Pulmonary artery endothelial cell (primary cell): ENCODE data around the gene TRIP4. TPM values are rescaled to one million over a fixed set of nuclear protein-coding genes. Genes with fewer than 3 reads are reported as not detected.

Experiments
- DNase-seq: peaks from one replicate; pipeline ENCODE4 v3.0.0-alpha.2; 2011; ENCODE audit warnings: low read depth, low spot score
- total RNA-seq: library from RNA; depleted of rRNA; stranded (reverse); fragments of >200 nt; gene quantifications from 2 replicates; pipeline ENCODE4 v1.2.3, GENCODE V29; 2014

The TRIP4 gene
- total RNA-seq, 1 donor from 2014 or later = 12.1 TPM

DNA sequence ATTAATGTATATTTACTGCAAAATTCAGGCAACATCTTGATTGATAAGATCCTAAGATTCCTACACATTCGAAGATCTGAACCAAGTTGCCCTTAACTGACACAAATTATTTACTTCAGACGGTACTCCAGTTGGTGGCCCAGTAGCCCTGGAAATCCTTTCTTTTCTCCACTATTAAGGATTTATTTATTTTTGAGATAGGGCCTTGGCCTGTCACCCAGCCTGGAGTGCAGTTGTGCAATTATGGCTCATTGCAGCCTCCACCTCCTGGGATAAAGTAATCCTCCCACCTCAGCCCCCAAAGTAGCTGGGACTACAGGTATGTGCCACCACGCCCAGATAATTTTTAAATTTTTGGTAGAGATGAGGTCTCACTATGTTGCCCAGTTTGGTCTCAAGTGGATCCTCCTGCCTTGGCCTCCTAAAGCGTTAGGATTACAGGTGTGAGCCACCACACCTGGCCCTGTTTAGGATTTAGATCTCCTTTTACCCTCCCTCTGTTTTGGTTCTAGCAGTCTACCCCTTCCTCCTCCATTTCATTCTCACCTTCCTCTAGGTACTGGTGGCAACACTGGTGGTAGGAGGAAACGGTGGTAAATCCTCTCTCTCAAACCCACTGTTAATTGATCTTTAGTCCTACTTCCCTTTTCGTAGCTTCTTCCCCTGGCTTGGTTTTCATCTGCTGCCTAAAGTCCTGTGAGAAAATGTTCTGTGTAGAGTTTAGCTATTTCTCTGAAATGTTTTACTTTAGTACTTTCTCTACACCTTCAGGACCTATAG lies 60.1 kb downstream of the TRIP4 start:
- no peak for DNase-seq

GRCh38 chr15:64452988-64453688 lies 65.5 kb downstream of the TRIP4 start:
- DNase-seq = peak; percentile 8

DNA sequence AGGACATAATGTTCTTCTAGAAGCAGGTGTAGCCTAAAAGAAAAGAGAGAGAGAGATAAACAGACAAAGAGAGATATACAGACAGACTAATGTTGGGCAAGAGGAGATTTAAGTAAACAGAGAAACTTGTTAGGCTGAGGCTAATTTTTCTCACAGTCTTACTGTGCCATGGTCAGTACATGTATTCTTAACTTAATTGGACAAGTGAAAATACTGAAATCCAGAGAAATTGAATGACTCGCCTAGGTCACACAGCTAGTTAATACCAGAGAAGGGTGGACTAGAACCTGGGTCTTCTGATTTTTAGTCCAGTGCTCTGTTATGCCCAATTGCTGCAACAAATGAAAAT lies 66.0 kb downstream of the TRIP4 start:
- no peak for DNase-seq

DNA sequence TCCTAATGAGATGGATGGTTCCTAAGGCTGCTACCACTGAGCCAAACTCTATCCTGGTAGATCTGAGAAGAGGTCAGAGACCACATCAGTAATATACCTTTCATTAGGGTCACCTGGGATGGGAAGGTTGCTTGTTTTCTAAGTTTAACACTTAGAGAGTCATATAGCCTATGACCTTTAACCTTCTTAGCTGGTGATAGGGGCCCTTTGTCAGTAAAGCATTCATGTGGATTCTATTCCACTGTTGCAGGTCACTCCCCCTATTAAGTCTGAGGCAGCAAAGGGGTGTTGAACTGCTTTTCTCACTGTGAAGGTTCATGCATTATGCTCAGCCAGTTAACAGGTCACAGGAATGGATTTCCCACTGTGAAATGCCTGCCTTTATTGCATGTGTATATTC lies 66.6 kb downstream of the TRIP4 start:
- DNase-seq = no peak

GRCh38 chr15:64455961-64456371 lies 68.3 kb downstream of the TRIP4 start:
- no peak for DNase-seq

GRCh38 chr15:64456634-64457108 lies 69.0 kb downstream of the TRIP4 start:
- DNase-seq = no peak

DNA sequence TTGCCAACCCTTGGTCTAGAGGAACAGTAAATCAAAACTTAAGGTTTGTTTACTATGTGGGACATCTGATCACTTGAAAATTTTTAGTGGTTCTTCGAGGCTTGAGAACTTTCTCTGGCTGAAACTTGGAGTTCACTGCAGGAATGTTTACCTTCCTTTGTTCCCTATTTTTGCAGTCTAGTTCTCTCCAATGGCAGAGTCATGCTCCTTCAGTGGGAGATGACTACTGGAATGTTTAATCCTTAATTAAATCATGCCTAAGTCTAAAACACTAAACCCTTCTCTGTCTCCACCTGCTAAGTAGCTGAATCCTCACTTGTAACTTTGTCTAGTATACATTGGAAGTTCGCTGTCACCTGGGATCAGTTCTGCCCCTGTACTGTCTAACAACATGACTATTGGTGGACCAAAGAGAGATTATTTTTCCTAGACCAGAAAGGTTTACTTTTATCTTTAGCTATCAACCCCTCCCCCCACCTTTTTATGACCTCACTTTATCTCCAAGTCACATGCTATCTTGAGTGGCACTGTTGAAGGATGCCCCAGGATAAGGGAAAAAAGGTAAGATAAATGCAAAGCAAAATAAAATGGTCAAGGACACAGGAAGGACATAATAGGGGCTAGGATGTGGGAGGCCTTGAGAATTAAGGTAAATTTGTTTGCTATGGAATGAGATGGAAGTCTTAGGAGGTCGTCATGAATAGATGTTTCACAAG lies 71.6 kb downstream of the TRIP4 start:
- DNase-seq = no peak

DNA sequence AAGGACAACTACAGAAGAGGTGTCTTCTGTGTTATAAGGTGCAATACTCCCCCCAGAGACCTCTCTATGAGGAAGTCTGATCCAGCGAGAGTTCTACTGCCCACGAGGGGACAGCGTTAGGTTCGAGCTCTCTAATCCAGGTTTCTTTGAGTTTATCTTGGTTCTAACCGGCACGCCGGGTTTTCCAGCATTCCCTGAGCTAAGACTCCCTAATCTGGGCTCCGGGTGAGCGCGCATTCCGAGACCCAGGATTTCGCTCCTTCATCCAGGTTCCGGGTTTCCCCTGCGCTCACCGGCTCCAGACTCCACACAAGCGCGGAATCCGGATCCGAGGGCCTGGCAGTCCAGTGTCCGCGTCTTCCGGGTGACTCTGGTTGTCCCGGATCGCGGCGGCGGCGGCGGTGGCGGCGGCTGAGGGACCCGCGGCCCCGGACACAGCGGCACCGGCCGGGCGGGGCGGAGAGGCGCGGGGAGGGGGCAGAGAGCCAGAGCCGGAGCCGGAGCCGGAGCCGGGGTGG lies 72.6 kb downstream of the TRIP4 start, which contains the start of gene ZNF609:
Gene ZNF609 (plus strand): TSS at position 373 of the 518 bp plus-strand sequence. CDS start 38,842 bp downstream, outside the sequence.
- DNase-seq = peak; percentile 80

DNA sequence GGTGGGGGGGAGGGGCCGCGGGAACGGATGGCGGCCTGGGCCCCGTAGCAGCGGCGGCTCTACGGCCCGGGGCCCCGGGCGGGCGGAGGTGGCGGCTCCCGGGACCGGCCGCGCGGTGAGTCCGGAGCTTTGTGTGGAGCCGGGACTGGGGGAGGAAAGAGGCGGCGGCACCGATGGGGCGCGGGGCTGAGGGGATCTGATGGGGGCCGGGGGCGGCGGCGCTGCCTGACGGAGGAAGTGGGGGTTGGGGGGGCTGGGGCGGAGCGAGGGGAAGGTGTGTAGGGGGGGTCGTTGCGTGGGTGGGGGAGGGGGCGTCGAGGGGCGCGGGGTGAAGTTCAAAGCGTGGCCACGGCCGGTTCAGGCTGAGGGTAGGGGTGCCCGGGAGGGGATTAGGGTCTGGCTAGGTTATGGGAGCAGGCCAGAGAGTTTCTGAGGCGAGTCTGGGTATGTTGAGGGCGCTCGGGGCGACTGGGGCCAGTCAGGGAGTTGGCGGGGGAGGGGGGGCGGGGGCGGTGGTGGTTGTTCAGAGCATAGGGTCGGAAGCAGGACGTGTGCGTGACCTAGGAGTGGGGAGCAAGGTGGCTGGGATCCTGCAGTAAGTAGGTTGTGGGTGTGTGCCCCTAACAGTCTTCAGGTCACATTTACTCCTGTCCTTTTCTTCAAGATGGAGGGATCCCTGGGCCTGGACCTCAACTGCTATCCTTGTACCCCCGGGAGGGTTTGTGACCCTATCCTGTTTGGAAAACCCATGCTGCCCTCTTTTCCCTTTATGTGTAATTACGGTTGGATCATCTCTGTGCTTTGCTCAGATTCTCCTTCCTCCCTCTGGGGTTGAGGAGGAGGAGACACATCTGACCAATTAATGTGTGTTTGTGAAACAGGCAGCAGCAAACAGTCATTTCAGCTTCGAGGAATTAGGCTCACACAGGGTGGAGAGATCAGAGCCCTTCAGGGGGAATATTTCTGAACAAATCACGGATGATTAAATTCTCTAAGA lies 73.4 kb downstream of the TRIP4 start:
- peak; percentile 13 for DNase-seq

DNA sequence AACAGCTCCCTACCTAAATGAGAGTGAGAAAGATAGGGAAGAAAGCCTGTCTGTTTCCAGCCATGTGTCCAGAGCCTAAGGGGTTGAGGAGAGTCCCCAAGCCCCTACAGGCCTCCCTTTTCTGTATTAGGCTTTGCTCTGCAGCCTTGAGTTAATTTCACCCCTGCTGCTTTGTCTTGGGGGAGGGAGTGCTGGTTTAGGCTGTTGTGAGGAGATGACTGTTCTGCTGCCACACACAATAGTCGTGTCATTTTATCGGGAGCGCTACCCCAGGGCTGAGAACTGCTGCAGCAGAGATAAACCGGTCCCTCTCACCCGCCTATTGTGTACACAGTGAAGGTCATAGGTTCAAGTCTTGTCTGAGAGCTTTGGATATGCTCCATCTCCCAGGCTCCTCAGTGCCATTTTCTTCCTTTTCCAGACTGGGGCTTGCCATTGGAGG lies 74.1 kb downstream of the TRIP4 start:
- DNase-seq = peak; percentile 8

DNA sequence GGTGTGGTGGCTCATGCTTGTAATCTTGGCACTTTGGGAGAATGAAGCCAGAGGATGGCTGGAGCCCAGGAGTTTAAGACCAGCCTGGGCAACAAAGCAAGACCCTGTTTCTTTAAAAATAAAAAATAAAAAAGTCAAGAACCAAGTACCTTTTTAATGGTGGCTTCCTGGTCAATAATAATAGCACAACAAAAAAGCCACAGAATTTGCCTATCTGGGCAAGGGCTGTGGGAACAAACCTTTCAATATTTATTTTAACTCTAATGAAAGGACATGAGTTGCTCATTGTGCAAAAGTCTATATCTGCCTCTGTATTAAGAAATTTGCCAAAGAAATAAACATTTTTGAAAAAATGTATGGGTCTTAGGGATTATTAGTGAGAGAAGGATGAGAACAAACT lies 74.9 kb downstream of the TRIP4 start:
- DNase-seq = no peak

DNA sequence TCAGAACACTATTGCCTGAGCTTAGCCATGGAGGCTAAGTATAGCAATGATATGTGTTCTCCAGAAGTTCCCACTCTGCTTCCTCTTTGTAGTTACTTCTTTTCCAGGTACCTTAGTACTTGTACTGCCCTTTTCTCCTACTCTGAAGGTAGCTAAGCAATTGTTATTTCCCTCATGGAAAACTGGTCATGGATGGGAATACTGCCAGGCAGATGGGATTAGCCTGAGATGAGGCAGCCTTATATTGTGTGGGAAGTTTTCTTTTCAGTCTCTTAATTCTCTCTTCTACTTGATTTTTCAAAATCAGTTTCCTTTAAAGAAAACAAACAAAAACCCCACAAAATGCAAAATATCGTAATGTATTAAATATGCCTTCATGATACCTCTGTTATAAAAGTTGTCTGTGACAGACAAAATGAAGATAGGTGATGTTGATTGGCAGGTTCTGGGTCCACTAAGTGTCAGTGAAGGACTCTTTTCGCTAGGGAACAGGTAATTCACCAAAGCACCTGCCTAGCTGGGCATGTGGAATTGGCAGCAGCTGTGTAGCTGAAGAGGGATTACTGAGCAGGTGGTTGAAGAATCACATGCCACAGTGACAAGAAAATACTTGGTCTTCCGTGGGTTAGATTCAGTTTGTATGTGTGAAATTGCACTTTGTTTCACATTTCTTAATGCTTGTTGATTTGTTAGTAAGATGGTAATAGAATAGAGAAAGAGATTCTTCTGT lies 76.8 kb downstream of the TRIP4 start:
- peak; percentile 8 for DNase-seq

GRCh38 chr15:64466408-64467141 lies 78.9 kb downstream of the TRIP4 start:
- DNase-seq = no peak

DNA sequence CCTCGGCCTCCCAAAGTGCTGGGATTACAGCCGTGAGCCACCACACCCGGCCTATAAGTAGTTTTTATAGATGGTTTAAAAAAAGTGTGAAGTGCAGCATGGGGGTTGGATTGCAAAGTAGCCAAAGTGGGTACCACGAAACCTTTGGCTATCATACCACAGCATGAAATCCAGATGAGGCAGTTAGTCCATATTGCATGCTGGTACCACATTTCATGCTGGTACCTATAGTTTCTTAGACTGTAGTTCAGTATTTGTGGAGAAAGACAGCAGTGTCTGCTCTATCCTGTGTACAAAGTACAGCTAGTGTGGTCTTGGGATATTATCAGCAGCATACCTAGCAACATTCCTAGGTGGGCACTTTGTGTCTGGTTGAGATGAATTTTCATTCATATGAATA lies 84.5 kb downstream of the TRIP4 start:
- no peak for DNase-seq

- no peak for DNase-seq
Measured at GRCh38 chr15:64474846-64475245, 87.2 kb downstream of the TRIP4 start.

DNA sequence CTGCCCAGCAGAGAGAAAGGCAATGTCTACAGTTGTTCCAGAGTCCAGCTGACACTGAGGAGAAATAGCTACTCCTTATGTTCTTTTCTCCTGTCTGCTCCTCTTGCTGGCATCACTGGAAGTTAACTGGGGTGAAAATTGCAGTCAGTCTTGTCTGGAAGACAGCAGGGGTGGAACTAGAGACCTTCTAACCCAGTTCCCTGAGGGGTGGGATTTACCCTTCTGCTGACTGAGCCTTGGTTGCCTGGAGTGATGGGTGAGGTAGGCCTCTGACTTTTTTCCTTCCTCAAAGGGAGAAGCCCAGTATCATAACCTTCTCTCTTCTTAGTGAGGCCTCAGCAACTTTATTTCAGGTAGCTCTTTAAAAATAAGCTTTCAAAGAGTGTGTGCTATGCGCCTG lies 88.9 kb downstream of the TRIP4 start:
- DNase-seq = no peak

DNA sequence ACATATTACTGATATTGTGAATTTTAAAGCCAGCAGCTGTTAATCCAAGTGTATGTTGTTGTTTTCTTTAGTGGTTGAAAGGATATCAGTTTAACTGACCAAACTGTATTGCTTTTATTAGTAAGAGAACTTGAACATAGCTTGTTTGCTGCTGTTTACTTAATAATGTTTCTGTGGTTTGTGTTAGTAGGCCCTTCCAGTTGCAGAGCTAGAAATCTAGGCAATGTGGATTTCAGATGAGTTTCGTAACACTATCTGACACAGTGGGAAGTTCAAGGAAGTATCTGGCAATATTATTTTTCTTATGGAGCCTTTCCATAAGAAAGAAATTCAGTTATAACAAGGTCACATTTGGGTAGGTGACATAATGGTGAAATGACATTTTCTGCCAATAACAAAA lies 91.2 kb downstream of the TRIP4 start:
- DNase-seq = no peak

GRCh38 chr15:64480891-64481290 lies 93.3 kb downstream of the TRIP4 start:
- DNase-seq = no peak

GRCh38 chr15:64483749-64484148 lies 96.1 kb downstream of the TRIP4 start:
- no peak for DNase-seq
